HG03060 (cell line): ENCODE measurements around the gene CYTH3.
"Not testable (repeated sequence)": the region's sequence is repeated elsewhere in the genome, so short reads cannot be mapped to it uniquely, and the experiment has no call there.

Experiments used
- ATAC-seq: cut with Tn5 transposase; IDR thresholded peaks from one replicate; pipeline ENCODE4 v1.9.1; 2021; ENCODE audit warnings: low read depth, moderate number of reproducible peaks; ENCODE audit not compliant: unreplicated experiment

The CYTH3 gene

GRCh38 chr7:6200971-6201370 is 71.5 kb downstream of the CYTH3 start:
- ATAC-seq, result no peak

- ATAC-seq, result no peak
These were observed 73.5 kb downstream of the CYTH3 start for GRCh38 chr7:6198689-6199595.

- ATAC-seq, result no peak
These were observed 74.4 kb downstream of the CYTH3 start for GRCh38 chr7:6197801-6198551.

GRCh38 chr7:6193709-6194108 is 78.7 kb downstream of the CYTH3 start:
- no peak for ATAC-seq

- ATAC-seq, result not testable (repeated sequence)
These were observed 81.9 kb downstream of the CYTH3 start for GRCh38 chr7:6190563-6190962.

- no peak for ATAC-seq
These were observed 84.0 kb downstream of the CYTH3 start for GRCh38 chr7:6188389-6188788.

- ATAC-seq, result no peak
These were observed 85.8 kb downstream of the CYTH3 start for GRCh38 chr7:6186577-6186976.

- no peak for ATAC-seq
These were observed 89.4 kb downstream of the CYTH3 start for GRCh38 chr7:6182993-6183392.

- ATAC-seq, result no peak
These were observed 91.3 kb downstream of the CYTH3 start for GRCh38 chr7:6181136-6181535.

GRCh38 chr7:6180344-6180725 is 92.1 kb downstream of the CYTH3 start:
- ATAC-seq, result no peak

- ATAC-seq, result no peak
These were observed 92.6 kb downstream of the CYTH3 start for GRCh38 chr7:6179620-6180343.

GRCh38 chr7:6178298-6179029 is 94.0 kb downstream of the CYTH3 start:
- ATAC-seq, result no peak

GRCh38 chr7:6175645-6176044 is 96.8 kb downstream of the CYTH3 start:
- ATAC-seq, result no peak

- ATAC-seq, result no peak
These were observed 99.5 kb downstream of the CYTH3 start for GRCh38 chr7:6172910-6173295.

- ATAC-seq, result no peak
These were observed 100.1 kb downstream of the CYTH3 start for GRCh38 chr7:6172224-6172909.

GRCh38 chr7:6171532-6172223 is 100.7 kb downstream of the CYTH3 start:
- ATAC-seq, result no peak

GRCh38 chr7:6170571-6171531 is 101.6 kb downstream of the CYTH3 start:
- ATAC-seq, result no peak
